Panc1 (cell line): ENCODE measurements around the gene PHF13. TPM values are rescaled to one million over a fixed set of nuclear protein-coding genes. Genes with fewer than 3 reads are reported as not detected.

ENCODE experiments used
- ATAC-seq: fragments of 200-7000 bp; cut with Tn5 transposase; 2 replicates; pipeline ENCODE4 v1.9.1; 2020; ENCODE audit warnings: mild to moderate bottlenecking, moderate library complexity
- BruUV-seq: library from RNA; stranded (reverse); fragments of 400-500 nt; replicated peaks from 2 replicates; lab custom pipeline; 2021; lab: Mats Ljungman, UMichigan
- CTCF ChIA-PET: fragments of 300-600 bp; sonication (Branson Sonifier 250); formaldehyde crosslinking; loops from one replicate; lab custom pipeline; 2022; ENCODE audit warnings: antibody characterized with exemption; lab: Charles Lee
- POLR2A ChIA-PET: fragments of 300-600 bp; sonication (Branson Sonifier 250); formaldehyde crosslinking; loops from one replicate; lab custom pipeline; 2022; ENCODE audit warnings: antibody characterized with exemption; lab: Charles Lee
- DNase-seq: peaks from one replicate; pipeline ENCODE4 v3.0.0-alpha.2; 2010; ENCODE audit warnings: low read depth, low spot score
- H3K27ac ChIP-seq: 2 replicates; pipeline ENCODE4 v1.5.1; 2011; ENCODE audit warnings: mild to moderate bottlenecking, low read length, inconsistent platforms
- H3K27me3 ChIP-seq: fragments of 200-500 bp; sonication (Bioruptor generic); 2 replicates; pipeline ENCODE4 v1.6.0; 2014; ENCODE audit warnings: low read length, inconsistent platforms; ENCODE audit not compliant: control insufficient read depth, insufficient read depth
- H3K36me3 ChIP-seq: fragments of 200-500 bp; sonication (Bioruptor generic); 2 replicates; pipeline ENCODE4 v1.5.1; 2014; ENCODE audit warnings: inconsistent platforms, mild to moderate bottlenecking, low read length, moderate library complexity; ENCODE audit not compliant: control insufficient read depth, insufficient read depth
- H3K4me1 ChIP-seq: 2 replicates; pipeline ENCODE4 v1.5.1; 2011; ENCODE audit warnings: inconsistent platforms, mild to moderate bottlenecking, low read length, moderate library complexity; ENCODE audit not compliant: control insufficient read depth, insufficient read depth
- H3K4me3 ChIP-seq, 2 experiments: 2 replicates each; pipeline ENCODE4 v1.5.1; 2011 to 2012; ENCODE audit warnings: low read depth in 2 of 2, low read length in 2 of 2, mild to moderate bottlenecking in 2 of 2, inconsistent platforms in 1 of 2, moderate library complexity in 1 of 2
- H3K9me3 ChIP-seq: fragments of 200-500 bp; sonication (Bioruptor generic); 2 replicates; pipeline ENCODE4 v1.5.1; 2014; ENCODE audit warnings: low read depth, mild to moderate bottlenecking, inconsistent platforms, low read length, moderate library complexity; ENCODE audit not compliant: control insufficient read depth, insufficient read depth
- POLR2AphosphoS5 ChIP-seq: IDR thresholded peaks from 2 replicates; pipeline ENCODE4 v1.6.1; 2012; ENCODE audit warnings: mild to moderate bottlenecking, low read depth, low read length, moderate library complexity
- SIN3A ChIP-seq: IDR thresholded peaks from 2 replicates; pipeline ENCODE4 v1.6.1; 2012; ENCODE audit warnings: low read depth, mild to moderate bottlenecking, low read length, moderate library complexity, borderline replicate concordance; ENCODE audit not compliant: insufficient read depth
- TCF7L2 ChIP-seq: IDR thresholded peaks from 2 replicates; pipeline ENCODE4 v1.6.1; 2011; ENCODE audit warnings: mild to moderate bottlenecking, low read depth, low read length, inconsistent platforms
- in situ Hi-C: cut with HindIII; loops from 2 replicates; pipeline ENCODE4 v1.10.0; 2016; ENCODE audit warnings: low sequenced_read_pairs, low pct_unique_long_range_greater_than_20kb
- intact Hi-C: fragments of 100-400 bp; cut with micrococcal nuclease; formaldehyde crosslinking; loops from one replicate; pipeline ENCODE4 v1.10.0; 2022; ENCODE audit not compliant: unreplicated experiment
- total RNA-seq: library from RNA; stranded (reverse); gene quantifications from one replicate; pipeline ENCODE4 v1.2.1, GENCODE V29; 2021; ENCODE audit not compliant: unreplicated experiment
- TF ChIP-seq, protein P1 (sequence below), 2 experiments: IDR thresholded peaks; 2 replicates each; pipeline ENCODE4 v1.6.1; 2011 to 2012; ENCODE audit warnings: low read depth in 2 of 2, control low read depth in 1 of 2, low read length in 1 of 2, mild to moderate bottlenecking in 1 of 2, moderate library complexity in 1 of 2; ENCODE audit not compliant: insufficient read depth in 1 of 2
- TF ChIP-seq, protein P2 (sequence below): fragments of 450-650 bp; IDR thresholded peaks from 2 replicates; pipeline ENCODE4 v1.5.1; 2017; ENCODE audit warnings: mild to moderate bottlenecking

PHF13 gene
- total RNA-seq, 1 experiment from 2014 or later: 41.8 TPM

DNA sequence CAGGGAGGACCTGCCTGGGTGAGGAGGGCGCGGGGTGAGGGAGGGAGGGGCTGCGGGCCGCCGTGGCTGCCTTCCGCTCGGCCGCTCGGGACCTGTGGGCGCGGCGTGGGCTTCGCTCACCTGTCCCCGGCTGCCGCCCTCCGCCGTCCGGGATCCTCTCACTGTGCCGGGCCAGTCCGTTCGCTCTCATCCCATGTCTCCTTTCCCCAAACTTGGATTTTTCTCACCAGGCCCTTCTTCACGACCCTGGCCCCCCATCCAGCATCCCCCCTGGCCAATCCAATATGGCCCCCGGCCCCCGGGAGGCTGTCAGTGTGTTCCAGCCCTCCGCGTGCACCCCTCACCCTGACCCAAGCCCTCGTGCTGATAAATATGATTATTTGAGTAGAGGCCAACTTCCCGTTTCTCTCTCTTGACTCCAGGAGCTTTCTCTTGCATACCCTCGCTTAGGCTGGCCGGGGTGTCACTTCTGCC, 33.4 kb upstream of the PHF13 start:
- no peak for TF ChIP-seq TCF7L2
- TF ChIP-seq SIN3A: peak; percentile 48; the same call in 1 of the 2 replicates
- no peak for TF ChIP-seq POLR2AphosphoS5
- BruUV-seq: TSS peak; percentile 67
- Histone ChIP-seq H3K9me3 (no peaks in the 10 kb centered on the region), H3K27me3 (no peaks in the 10 kb centered on the region), H3K4me1 (peaks cover 23% of the 10 kb centered on the region), H3K4me3 (peak overlapping the region; percentile 86 to 90), H3K36me3 (peaks cover 7% of the 10 kb centered on the region; the same call in 1 of the 2 replicates), H3K27ac (peak overlapping the region; percentile 93)
- DNase-seq: no peak
- POLR2A ChIA-PET: interaction anchor here (0.5 to 0.7 kb wide), 4 partner anchors 20 to 203 kb away, joined by 3 to 13 read pairs (median 6); no protein-coding TSS in a partner anchor
- CTCF ChIA-PET: interaction anchor here (0.7 to 0.8 kb wide), 3 partner anchors 19 to 1310 kb away, joined by 3 to 7 read pairs (median 4); no protein-coding TSS in a partner anchor
- intact Hi-C loops: no loop called here
- in situ Hi-C loops: no loop called here
- ATAC-seq: peak; percentile 44

DNA sequence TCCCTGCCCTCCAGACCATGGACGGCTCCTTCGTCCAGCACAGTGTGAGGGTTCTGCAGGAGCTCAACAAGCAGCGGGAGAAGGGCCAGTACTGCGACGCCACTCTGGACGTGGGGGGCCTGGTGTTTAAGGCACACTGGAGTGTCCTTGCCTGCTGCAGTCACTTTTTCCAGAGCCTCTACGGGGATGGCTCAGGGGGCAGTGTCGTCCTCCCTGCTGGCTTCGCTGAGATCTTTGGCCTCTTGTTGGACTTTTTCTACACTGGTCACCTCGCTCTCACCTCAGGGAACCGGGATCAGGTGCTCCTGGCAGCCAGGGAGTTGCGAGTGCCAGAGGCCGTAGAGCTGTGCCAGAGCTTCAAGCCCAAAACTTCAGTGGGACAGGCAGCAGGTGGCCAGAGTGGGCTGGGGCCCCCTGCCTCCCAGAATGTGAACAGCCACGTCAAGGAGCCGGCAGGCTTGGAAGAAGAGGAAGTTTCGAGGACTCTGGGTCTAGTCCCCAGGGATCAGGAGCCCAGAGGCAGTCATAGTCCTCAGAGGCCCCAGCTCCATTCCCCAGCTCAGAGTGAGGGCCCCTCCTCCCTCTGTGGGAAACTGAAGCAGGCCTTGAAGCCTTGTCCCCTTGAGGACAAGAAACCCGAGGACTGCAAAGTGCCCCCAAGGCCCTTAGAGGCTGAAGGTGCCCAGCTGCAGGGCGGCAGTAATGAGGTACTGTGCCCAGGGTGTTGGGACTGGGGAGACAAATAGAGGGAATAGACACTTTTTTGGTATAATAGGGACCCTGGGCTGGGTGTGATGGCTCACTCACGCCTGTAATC, 32.7 kb upstream of the PHF13 start:
- H3K27ac ChIP-seq: peak overlapping the region; percentile 93
- intact Hi-C loops: no loop called here

More for the DNA sequence above, 32.7 kb upstream of the PHF13 start:
- BruUV-seq: no TSS peak
- no peaks in the 10 kb centered on the region for H3K27me3 ChIP-seq
- ChIA-PET POLR2A (interaction anchor here (0.6 to 0.7 kb wide), 3 partner anchors 21 to 76 kb away, joined by 3 to 13 read pairs (median 5); no protein-coding TSS in a partner anchor), CTCF (interaction anchor here (0.6 kb wide), 1 partner anchor 40 kb away, joined by 7 read pairs; no protein-coding TSS in a partner anchor)
- in situ Hi-C loops: no loop called here
- DNase-seq: no peak
- H3K4me3 ChIP-seq: peak overlapping the region; percentile 86 to 90
- ATAC-seq: no peak
- H3K36me3 ChIP-seq: peaks cover 7% of the 10 kb centered on the region; the same call in 1 of the 2 replicates
- TF ChIP-seq, protein P1, sequence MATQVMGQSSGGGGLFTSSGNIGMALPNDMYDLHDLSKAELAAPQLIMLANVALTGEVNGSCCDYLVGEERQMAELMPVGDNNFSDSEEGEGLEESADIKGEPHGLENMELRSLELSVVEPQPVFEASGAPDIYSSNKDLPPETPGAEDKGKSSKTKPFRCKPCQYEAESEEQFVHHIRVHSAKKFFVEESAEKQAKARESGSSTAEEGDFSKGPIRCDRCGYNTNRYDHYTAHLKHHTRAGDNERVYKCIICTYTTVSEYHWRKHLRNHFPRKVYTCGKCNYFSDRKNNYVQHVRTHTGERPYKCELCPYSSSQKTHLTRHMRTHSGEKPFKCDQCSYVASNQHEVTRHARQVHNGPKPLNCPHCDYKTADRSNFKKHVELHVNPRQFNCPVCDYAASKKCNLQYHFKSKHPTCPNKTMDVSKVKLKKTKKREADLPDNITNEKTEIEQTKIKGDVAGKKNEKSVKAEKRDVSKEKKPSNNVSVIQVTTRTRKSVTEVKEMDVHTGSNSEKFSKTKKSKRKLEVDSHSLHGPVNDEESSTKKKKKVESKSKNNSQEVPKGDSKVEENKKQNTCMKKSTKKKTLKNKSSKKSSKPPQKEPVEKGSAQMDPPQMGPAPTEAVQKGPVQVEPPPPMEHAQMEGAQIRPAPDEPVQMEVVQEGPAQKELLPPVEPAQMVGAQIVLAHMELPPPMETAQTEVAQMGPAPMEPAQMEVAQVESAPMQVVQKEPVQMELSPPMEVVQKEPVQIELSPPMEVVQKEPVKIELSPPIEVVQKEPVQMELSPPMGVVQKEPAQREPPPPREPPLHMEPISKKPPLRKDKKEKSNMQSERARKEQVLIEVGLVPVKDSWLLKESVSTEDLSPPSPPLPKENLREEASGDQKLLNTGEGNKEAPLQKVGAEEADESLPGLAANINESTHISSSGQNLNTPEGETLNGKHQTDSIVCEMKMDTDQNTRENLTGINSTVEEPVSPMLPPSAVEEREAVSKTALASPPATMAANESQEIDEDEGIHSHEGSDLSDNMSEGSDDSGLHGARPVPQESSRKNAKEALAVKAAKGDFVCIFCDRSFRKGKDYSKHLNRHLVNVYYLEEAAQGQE (IDR thresholded peaks at IDR 0.05; ENCODE audit: insufficient read depth in 1 of 2, low read depth in 2 of 2, low read length in 1 of 2): no peak
- TF ChIP-seq TCF7L2 (no peak), SIN3A (0 out of 2 replicates have a peak, but pooled peaks have one; percentile 20)
- TF ChIP-seq, protein P2, sequence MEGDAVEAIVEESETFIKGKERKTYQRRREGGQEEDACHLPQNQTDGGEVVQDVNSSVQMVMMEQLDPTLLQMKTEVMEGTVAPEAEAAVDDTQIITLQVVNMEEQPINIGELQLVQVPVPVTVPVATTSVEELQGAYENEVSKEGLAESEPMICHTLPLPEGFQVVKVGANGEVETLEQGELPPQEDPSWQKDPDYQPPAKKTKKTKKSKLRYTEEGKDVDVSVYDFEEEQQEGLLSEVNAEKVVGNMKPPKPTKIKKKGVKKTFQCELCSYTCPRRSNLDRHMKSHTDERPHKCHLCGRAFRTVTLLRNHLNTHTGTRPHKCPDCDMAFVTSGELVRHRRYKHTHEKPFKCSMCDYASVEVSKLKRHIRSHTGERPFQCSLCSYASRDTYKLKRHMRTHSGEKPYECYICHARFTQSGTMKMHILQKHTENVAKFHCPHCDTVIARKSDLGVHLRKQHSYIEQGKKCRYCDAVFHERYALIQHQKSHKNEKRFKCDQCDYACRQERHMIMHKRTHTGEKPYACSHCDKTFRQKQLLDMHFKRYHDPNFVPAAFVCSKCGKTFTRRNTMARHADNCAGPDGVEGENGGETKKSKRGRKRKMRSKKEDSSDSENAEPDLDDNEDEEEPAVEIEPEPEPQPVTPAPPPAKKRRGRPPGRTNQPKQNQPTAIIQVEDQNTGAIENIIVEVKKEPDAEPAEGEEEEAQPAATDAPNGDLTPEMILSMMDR: no peak
- no peaks in the 10 kb centered on the region for H3K9me3 ChIP-seq
- H3K4me1 ChIP-seq: peaks cover 23% of the 10 kb centered on the region
